Skeletal muscle satellite cell (primary cell): ENCODE results near the gene ARRDC5. TPM values are rescaled to one million over a fixed set of nuclear protein-coding genes. Genes with fewer than 3 reads are reported as not detected.

ENCODE experiments used
- H3K27me3 ChIP-seq: 2 replicates; pipeline ENCODE4 v1.7.0; 2013; ENCODE audit warnings: low read length; ENCODE audit not compliant: control insufficient read depth, insufficient read depth
- H3K36me3 ChIP-seq: 2 replicates; pipeline ENCODE4 v1.7.0; 2013; ENCODE audit warnings: mild to moderate bottlenecking, control low read depth, low read length; ENCODE audit not compliant: insufficient read depth
- H3K4me1 ChIP-seq: 2 replicates; pipeline ENCODE4 v1.7.0; 2013; ENCODE audit warnings: low read length; ENCODE audit not compliant: control insufficient read depth, insufficient read depth
- H3K4me2 ChIP-seq: 2 replicates; pipeline ENCODE4 v1.7.0; 2013; ENCODE audit warnings: mild to moderate bottlenecking, low read length
- H3K4me3 ChIP-seq: 2 replicates; pipeline ENCODE4 v1.7.0; 2013; ENCODE audit warnings: low read length
- H3K9ac ChIP-seq: 2 replicates; pipeline ENCODE4 v1.7.0; 2013; ENCODE audit warnings: mild to moderate bottlenecking, low read depth, low read length, moderate library complexity
- H3K9me3 ChIP-seq: replicated peaks from 2 replicates; pipeline ENCODE4 v1.7.0; 2013; ENCODE audit warnings: mild to moderate bottlenecking, control low read depth, low read length
- small RNA-seq: library from RNA; depleted of rRNA; stranded (forward); fragments of <200 nt; gene quantifications from one replicate; pipeline ENCODE3, GENCODE V24; 2012

ARRDC5 gene

DNA sequence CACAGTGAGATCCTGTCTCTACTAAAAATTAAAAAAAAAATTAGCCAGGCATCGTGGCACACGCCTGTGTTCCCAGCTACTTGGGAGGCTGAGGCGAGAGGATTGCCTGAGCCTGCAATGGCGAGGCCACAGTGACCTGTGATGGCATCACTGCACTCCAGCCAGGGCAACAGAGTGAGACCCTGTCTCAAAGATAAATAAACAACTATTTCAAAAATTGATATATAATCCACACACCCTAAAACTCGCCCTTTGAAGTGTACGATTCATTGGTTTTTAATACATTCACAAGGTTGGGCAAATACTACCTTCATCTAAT, 59.1 kb downstream of the ARRDC5 start:
- Histone ChIP-seq H3K36me3 (peaks cover 71% of the 10 kb centered on the region), H3K4me2 (no peak overlapping the region), H3K9me3 (no peaks in the 10 kb centered on the region), H3K9ac (no peak overlapping the region), H3K4me1 (peaks cover 7% of the 10 kb centered on the region), H3K4me3 (no peak overlapping the region), H3K27me3 (no peaks in the 10 kb centered on the region)

Small RNA genes within 50 kb of the gene (small RNA-seq; reads per million reads assigned to genes)
- gene MIR4747 = not detected
